MCF 10A (cell line): ENCODE measurements around the gene IGFN1. TPM values are rescaled to one million over a fixed set of nuclear protein-coding genes. Genes with fewer than 3 reads are reported as not detected.

Experiments used
- BruUV-seq: library from RNA; stranded (reverse); fragments of 400-500 nt; replicated peaks from 2 replicates; lab custom pipeline; 2021; lab: Mats Ljungman, UMichigan
- CTCF ChIA-PET: fragments of 300-600 bp; sonication (Branson Sonifier 250); formaldehyde crosslinking; extraction: SDS; loops from one replicate; lab custom pipeline; 2021; ENCODE audit warnings: antibody characterized with exemption, inconsistent platforms; lab: Yijun Ruan, JAX
- POLR2A ChIA-PET: fragments of 300-600, 350-650 bp; sonication (Branson Sonifier 250); formaldehyde crosslinking; extraction: SDS; loops from one replicate; lab custom pipeline; 2020; ENCODE audit warnings: antibody characterized with exemption, inconsistent platforms; lab: Yijun Ruan, JAX
- DNase-seq: peaks from one replicate; pipeline ENCODE4 v3.0.0-alpha.2; 2018; ENCODE audit not compliant: unreplicated experiment
- H3K27ac Mint-ChIP-seq: one replicate; pipeline ENCODE4 v1.8.0; 2022; ENCODE audit warnings: mild to moderate bottlenecking, low read depth, mixed read lengths; ENCODE audit not compliant: unreplicated experiment
- H3K27me3 Mint-ChIP-seq: one replicate; pipeline ENCODE4 v1.8.0; 2022; ENCODE audit warnings: mixed read lengths; ENCODE audit not compliant: insufficient read depth, unreplicated experiment
- H3K36me3 Mint-ChIP-seq: one replicate; pipeline ENCODE4 v1.8.0; 2022; ENCODE audit warnings: mild to moderate bottlenecking, moderate library complexity, mixed read lengths; ENCODE audit not compliant: insufficient read depth, unreplicated experiment
- H3K4me1 Mint-ChIP-seq: one replicate; pipeline ENCODE4 v1.8.0; 2022; ENCODE audit warnings: mixed read lengths; ENCODE audit not compliant: insufficient read depth, unreplicated experiment
- H3K4me3 Mint-ChIP-seq: one replicate; pipeline ENCODE4 v1.8.0; 2022; ENCODE audit warnings: mild to moderate bottlenecking, moderate library complexity, mixed read lengths; ENCODE audit not compliant: unreplicated experiment
- H3K9me3 Mint-ChIP-seq: one replicate; pipeline ENCODE4 v1.8.0; 2022; ENCODE audit warnings: mixed read lengths; ENCODE audit not compliant: unreplicated experiment
- CTCF ChIP-seq: fragments of 200-600 bp; IDR thresholded peaks from one replicate; pipeline ENCODE4 v1.8.0; 2022; ENCODE audit warnings: antibody characterized with exemption, mild to moderate bottlenecking; ENCODE audit not compliant: unreplicated experiment
- intact Hi-C: fragments of 100-400 bp; cut with micrococcal nuclease; formaldehyde crosslinking; loops from 2 replicates; pipeline ENCODE4 v1.14.1; 2022
- total RNA-seq: library from RNA; stranded (reverse); gene quantifications from 2 replicates; pipeline ENCODE4 v1.2.3, GENCODE V29; 2022

The IGFN1 gene
- total RNA-seq, 1 experiment from 2014 or later, result 0.26 TPM

GRCh38 chr1:201185527-201186128 lies 5.0 kb upstream of the IGFN1 start:
- peaks cover 32% of the 10 kb centered on the region for H3K27me3 Mint-ChIP-seq
- no peak overlapping the region for H3K4me3 Mint-ChIP-seq
- POLR2A ChIA-PET, result interaction anchor here (0.8 kb wide), 2 partner anchors 9 to 14 kb away, joined by 3 read pairs; no protein-coding TSS in a partner anchor
- no peaks in the 10 kb centered on the region for H3K9me3 Mint-ChIP-seq
- intact Hi-C loops, result loop anchor here (1.0 to 2.0 kb wide), 3 partner anchors 36 to 99 kb away; no protein-coding TSS in a partner anchor
- no peak overlapping the region for H3K27ac Mint-ChIP-seq
- no TSS peak for BruUV-seq
- no peaks in the 10 kb centered on the region for H3K36me3 Mint-ChIP-seq
- no peak for TF ChIP-seq CTCF
- H3K4me1 Mint-ChIP-seq, result peaks cover 6% of the 10 kb centered on the region
- no peak for DNase-seq
- CTCF ChIA-PET, result interaction anchor here (0.7 to 7.9 kb wide), 20 partner anchors 11 to 323 kb away, joined by 3 to 109 read pairs (median 8); partner anchors contain the start of gene TMEM9

- BruUV-seq, result no TSS peak
- Mint-ChIP-seq H3K9me3 (no peaks in the 10 kb centered on the region), H3K4me1 (peaks cover 6% of the 10 kb centered on the region), H3K4me3 (no peak overlapping the region), H3K27me3 (peaks cover 27% of the 10 kb centered on the region), H3K27ac (no peak overlapping the region), H3K36me3 (no peaks in the 10 kb centered on the region)
- ChIA-PET CTCF (interaction anchor here (0.7 to 7.9 kb wide), 7 partner anchors 12 to 206 kb away, joined by 3 to 109 read pairs (median 10); partner anchors contain the start of gene TMEM9), POLR2A (interaction anchor here (0.5 to 1.5 kb wide), 3 partner anchors 11 to 165 kb away, joined by 3 to 6 read pairs (median 4); no protein-coding TSS in a partner anchor)
- no peak for DNase-seq
- intact Hi-C loops, result no loop called here
- no peak for TF ChIP-seq CTCF
These were observed 4.4 kb upstream of the IGFN1 start for GRCh38 chr1:201186192-201186591.

- intact Hi-C loops, result no loop called here
- Mint-ChIP-seq H3K27ac (no peak overlapping the region), H3K36me3 (no peaks in the 10 kb centered on the region), H3K9me3 (no peaks in the 10 kb centered on the region), H3K4me1 (peaks cover 6% of the 10 kb centered on the region), H3K4me3 (no peak overlapping the region), H3K27me3 (peaks cover 18% of the 10 kb centered on the region)
- CTCF ChIA-PET, result interaction anchor here (0.6 to 5.3 kb wide), 6 partner anchors 16 to 196 kb away, joined by 3 to 36 read pairs (median 4); no protein-coding TSS in a partner anchor
- POLR2A ChIA-PET, result interaction anchor here (0.6 kb wide), 1 partner anchor 90 kb away, joined by 3 read pairs; no protein-coding TSS in a partner anchor
- no peak for TF ChIP-seq CTCF
- DNase-seq, result no peak
- no TSS peak for BruUV-seq
These were observed 1.5 kb upstream of the IGFN1 start for GRCh38 chr1:201189085-201189484.

- no peaks in the 10 kb centered on the region for H3K36me3 Mint-ChIP-seq
- BruUV-seq, result no TSS peak
- ChIA-PET POLR2A (interaction anchor here (0.6 kb wide), 1 partner anchor 135 kb away, joined by 3 read pairs; no protein-coding TSS in a partner anchor), CTCF (interaction anchor here (0.5 to 1.2 kb wide), 4 partner anchors 32 to 217 kb away, joined by 3 to 6 read pairs (median 3); no protein-coding TSS in a partner anchor)
- no peak overlapping the region for H3K4me3 Mint-ChIP-seq
- no peaks in the 10 kb centered on the region for H3K4me1 Mint-ChIP-seq
- DNase-seq, result no peak
- no peak for TF ChIP-seq CTCF
- peaks cover 18% of the 10 kb centered on the region for H3K27me3 Mint-ChIP-seq
- intact Hi-C loops, result no loop called here
- H3K9me3 Mint-ChIP-seq, result no peaks in the 10 kb centered on the region
- no peak overlapping the region for H3K27ac Mint-ChIP-seq
These were observed 619 bp upstream of the IGFN1 start for GRCh38 chr1:201190005-201190404.
